KMS-11 (cell line): Measurements from ENCODE around the gene PCDH17.

Source experiments
- H2AFZ ChIP-seq: fragments of 200-600 bp; sonication (generic); 2 replicates; pipeline ENCODE4 v1.6.1; 2016; ENCODE audit warnings: antibody characterized with exemption, mixed run types, low read depth
- H3K27ac ChIP-seq: fragments of 200-600 bp; sonication (generic); 2 replicates; pipeline ENCODE4 v1.6.1; 2016; ENCODE audit warnings: mild to moderate bottlenecking, mixed run types
- H3K27me3 ChIP-seq: fragments of 200-600 bp; sonication (generic); 2 replicates; pipeline ENCODE4 v1.6.1; 2017; ENCODE audit warnings: mild to moderate bottlenecking, low read depth, mixed run types, moderate library complexity; ENCODE audit not compliant: insufficient read depth
- H3K36me3 ChIP-seq: fragments of 200-600 bp; sonication (generic); 2 replicates; pipeline ENCODE4 v1.6.1; 2017; ENCODE audit warnings: mild to moderate bottlenecking, mixed run types; ENCODE audit not compliant: insufficient read depth
- H3K4me1 ChIP-seq: fragments of 200-600 bp; sonication (generic); 2 replicates; pipeline ENCODE4 v1.6.1; 2016; ENCODE audit warnings: mild to moderate bottlenecking, low read depth, mixed run types; ENCODE audit not compliant: poor library complexity, severe bottlenecking
- H3K4me2 ChIP-seq: fragments of 200-600 bp; sonication (generic); 2 replicates; pipeline ENCODE4 v1.7.0; 2016; ENCODE audit warnings: mild to moderate bottlenecking, mixed run types
- H3K4me3 ChIP-seq: fragments of 200-600 bp; sonication (generic); IDR thresholded peaks from 2 replicates; pipeline ENCODE4 v1.6.1; 2017; ENCODE audit warnings: low read depth, low read length, mixed read lengths; ENCODE audit not compliant: insufficient read depth
- H3K79me2 ChIP-seq: fragments of 200-600 bp; sonication (generic); 2 replicates; pipeline ENCODE4 v1.6.1; 2016; ENCODE audit warnings: low read depth, mixed run types; ENCODE audit not compliant: insufficient read depth
- H3K9ac ChIP-seq: fragments of 200-600 bp; sonication (generic); 2 replicates; pipeline ENCODE4 v1.6.1; 2016; ENCODE audit warnings: mild to moderate bottlenecking, mixed run types
- H4K20me1 ChIP-seq: fragments of 200-600 bp; sonication (generic); 2 replicates; pipeline ENCODE4 v1.6.1; 2016; ENCODE audit warnings: mild to moderate bottlenecking, mixed run types; ENCODE audit not compliant: insufficient read depth
- CTCF ChIP-seq: fragments of 200-600 bp; sonication (generic); conservative IDR thresholded peaks from 2 replicates; pipeline ENCODE4 v1.6.1; 2017; ENCODE audit warnings: low read depth, mild to moderate bottlenecking, antibody characterized with exemption, low read length, moderate library complexity, mixed read lengths

Gene PCDH17

GRCh38 chr13:57624565-57625435, 6.7 kb upstream of the PCDH17 start:
- no peak overlapping the region for H3K4me2 ChIP-seq
- H3K27ac ChIP-seq, result no peak overlapping the region
- H3K79me2 ChIP-seq, result no peaks in the 10 kb centered on the region
- TF ChIP-seq CTCF, result peak; percentile 85
- H3K4me3 ChIP-seq, result no peak overlapping the region
- no peaks in the 10 kb centered on the region for H3K36me3 ChIP-seq
- H3K27me3 ChIP-seq, result no peaks in the 10 kb centered on the region
- H4K20me1 ChIP-seq, result no peaks in the 10 kb centered on the region
- H2AFZ ChIP-seq, result no peak overlapping the region
- H3K4me1 ChIP-seq, result no peaks in the 10 kb centered on the region
- no peak overlapping the region for H3K9ac ChIP-seq

- Histone ChIP-seq H2AFZ (no peak overlapping the region), H3K4me1 (no peaks in the 10 kb centered on the region), H3K4me2 (no peak overlapping the region), H3K4me3 (no peak overlapping the region), H3K36me3 (no peaks in the 10 kb centered on the region), H3K9ac (no peak overlapping the region), H3K27me3 (no peaks in the 10 kb centered on the region), H3K27ac (no peak overlapping the region), H4K20me1 (no peaks in the 10 kb centered on the region), H3K79me2 (no peaks in the 10 kb centered on the region)
- peak; percentile 65 for TF ChIP-seq CTCF
These were observed 3.9 kb upstream of the PCDH17 start for GRCh38 chr13:57627663-57628062.

- Histone ChIP-seq H3K27me3 (no peaks in the 10 kb centered on the region), H2AFZ (no peak overlapping the region), H3K9ac (no peak overlapping the region), H3K36me3 (no peaks in the 10 kb centered on the region), H3K4me1 (no peaks in the 10 kb centered on the region), H3K4me3 (no peak overlapping the region), H3K79me2 (no peaks in the 10 kb centered on the region), H4K20me1 (no peaks in the 10 kb centered on the region), H3K4me2 (no peak overlapping the region), H3K27ac (no peak overlapping the region)
- TF ChIP-seq CTCF, result no peak
These were observed 2.1 kb upstream of the PCDH17 start for GRCh38 chr13:57629391-57629804.

- Histone ChIP-seq H4K20me1 (no peaks in the 10 kb centered on the region), H3K4me2 (no peak overlapping the region), H3K9ac (no peak overlapping the region), H3K27me3 (no peaks in the 10 kb centered on the region), H3K4me1 (no peaks in the 10 kb centered on the region), H3K27ac (no peak overlapping the region), H2AFZ (no peak overlapping the region), H3K79me2 (no peaks in the 10 kb centered on the region), H3K4me3 (no peak overlapping the region), H3K36me3 (no peaks in the 10 kb centered on the region)
- no peak for TF ChIP-seq CTCF
These were observed 1.7 kb upstream of the PCDH17 start for GRCh38 chr13:57629821-57630235.
